ENCODE data around the gene STAB1.

- no peak for TF ChIP-seq POLR2A (IDR thresholded peaks at IDR 0.05; ENCODE audit: low read length)
- no peak for TF ChIP-seq GATA1 (IDR thresholded peaks at IDR 0.05; ENCODE audit: low read depth, low read length)
Measured at GRCh38 chr3:52446631-52447511, 48.3 kb upstream of the STAB1 start.

All from erythroblast (primary cell).